Hematopoietic multipotent progenitor cell treated with erythropoietin and hydrocortisone succinate and interleukin-3 and kit ligand, for 8 days (in vitro differentiated cells): ENCODE results near the gene PURB.
A peak's percentile ranks its signal among the peaks of the same experiment; 100 is the strongest.
"Not testable (repeated sequence)": the region's sequence is repeated elsewhere in the genome, so short reads cannot be mapped to it uniquely, and the experiment has no call there.

Experiments
- DNase-seq: peaks from one replicate; pipeline ENCODE4 v3.0.0-alpha.2; 2015

The PURB gene

DNA sequence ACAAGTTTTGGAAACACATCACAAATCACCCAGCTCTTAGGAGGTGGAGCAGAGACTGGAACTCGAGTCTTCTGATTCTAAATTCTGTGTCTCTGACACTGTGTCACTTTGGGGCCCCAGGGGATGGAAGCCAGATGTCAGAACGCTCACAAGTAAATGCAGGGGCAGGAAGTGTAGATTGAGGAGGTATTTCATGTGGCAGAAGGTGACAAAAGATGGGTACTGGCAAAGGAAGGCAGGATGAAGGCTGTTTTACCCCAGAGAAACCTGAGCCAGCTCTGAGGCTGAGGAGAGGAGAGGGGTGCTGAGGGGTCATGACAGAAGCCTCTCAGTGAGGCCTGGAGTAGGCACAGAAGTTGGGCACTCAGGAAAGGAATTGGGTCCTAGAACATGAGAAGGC, 6.0 kb upstream of the PURB start:
- DNase-seq = no peak

DNA sequence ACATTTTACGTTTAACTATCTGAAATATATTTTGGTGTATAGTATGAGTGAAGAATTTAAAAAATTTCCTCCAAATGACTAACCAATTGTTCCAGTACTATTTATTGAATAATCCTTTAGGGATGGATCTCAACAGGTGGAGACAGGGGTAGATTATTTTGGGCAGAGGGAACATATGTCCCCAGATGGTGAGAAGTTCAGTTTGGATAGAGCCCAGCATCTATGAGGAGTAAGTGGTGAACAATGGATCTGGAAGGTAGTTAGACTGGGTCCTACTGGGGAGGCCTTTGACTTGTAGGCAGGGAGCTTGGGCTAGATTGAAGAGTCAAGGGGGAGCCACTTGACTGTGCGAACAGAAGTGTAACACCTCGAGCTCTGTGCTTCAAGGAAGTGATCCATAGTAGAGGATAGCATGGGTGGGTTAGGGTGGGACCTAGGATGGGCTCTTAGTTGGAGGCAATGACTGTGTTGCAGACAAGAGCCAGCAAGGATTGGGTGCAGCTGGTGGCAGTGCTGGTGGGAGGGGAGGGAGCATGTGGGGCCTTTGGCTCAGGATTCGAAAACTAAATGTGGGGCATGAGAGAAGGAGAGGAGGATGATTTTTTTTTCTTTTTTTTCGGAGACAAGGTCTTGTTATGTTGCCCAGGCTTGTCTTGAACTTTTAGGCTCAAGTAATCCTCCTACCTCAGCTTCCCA, 3.9 kb upstream of the PURB start:
- DNase-seq = no peak

DNA sequence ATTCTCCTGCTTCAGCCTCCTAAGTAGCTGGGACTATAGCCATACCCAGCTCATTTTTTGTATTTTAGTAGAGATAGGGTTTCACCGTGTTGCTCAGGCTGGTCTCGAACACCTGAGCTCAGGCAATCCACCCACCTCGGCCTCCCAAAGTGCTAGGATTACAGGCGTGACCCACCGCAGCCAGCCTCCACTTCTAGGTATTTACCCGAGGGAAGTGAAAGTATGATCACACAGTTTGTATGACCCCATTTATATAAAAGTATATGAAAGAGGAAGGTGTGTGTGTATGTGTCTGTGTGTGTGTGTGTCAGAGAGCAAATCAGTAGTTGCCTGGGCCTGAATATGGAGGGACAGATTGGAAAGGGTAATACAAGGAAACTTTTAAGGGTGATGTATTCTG, 2.0 kb upstream of the PURB start:
- DNase-seq = no peak

DNA sequence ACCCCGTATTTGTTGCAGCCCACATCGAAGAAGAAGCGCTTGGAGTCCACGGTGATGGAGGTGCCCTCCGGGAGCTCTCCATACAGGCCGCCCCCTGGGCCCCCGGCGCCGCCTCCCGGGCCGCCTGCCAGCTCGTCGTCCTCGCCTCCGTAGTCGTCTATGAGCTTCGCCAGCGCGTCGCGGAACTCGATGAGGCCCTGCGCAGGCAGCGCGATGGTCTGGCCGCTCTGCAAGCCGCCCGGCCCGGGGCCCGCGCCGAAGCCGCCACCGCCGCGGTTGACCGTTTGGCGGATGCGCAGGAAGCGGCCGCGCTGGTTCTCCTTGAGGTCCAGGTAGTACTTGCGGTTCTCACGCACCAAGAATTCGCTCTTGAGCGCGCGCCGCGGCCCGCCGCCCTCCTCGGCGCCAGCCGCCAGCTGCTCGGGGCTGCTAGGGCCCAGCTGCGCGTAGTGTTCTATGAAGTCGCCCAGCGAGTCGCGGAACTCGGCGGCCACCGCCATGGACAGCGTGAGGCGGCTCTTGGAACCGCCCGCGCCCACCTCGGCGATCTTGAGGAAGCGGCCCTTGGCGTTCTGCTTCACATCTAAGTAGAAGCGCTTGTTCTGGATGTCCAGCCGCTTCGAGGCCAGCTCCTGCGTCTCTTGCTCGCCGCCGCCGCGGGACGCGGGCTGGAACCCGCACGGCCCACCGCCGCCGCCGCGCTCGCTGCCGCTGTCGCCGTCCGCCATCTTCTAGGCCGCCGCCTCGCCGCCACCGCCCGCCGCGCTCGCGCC, 523 bp downstream of the PURB start:
- peak; percentile 72 for DNase-seq

DNA sequence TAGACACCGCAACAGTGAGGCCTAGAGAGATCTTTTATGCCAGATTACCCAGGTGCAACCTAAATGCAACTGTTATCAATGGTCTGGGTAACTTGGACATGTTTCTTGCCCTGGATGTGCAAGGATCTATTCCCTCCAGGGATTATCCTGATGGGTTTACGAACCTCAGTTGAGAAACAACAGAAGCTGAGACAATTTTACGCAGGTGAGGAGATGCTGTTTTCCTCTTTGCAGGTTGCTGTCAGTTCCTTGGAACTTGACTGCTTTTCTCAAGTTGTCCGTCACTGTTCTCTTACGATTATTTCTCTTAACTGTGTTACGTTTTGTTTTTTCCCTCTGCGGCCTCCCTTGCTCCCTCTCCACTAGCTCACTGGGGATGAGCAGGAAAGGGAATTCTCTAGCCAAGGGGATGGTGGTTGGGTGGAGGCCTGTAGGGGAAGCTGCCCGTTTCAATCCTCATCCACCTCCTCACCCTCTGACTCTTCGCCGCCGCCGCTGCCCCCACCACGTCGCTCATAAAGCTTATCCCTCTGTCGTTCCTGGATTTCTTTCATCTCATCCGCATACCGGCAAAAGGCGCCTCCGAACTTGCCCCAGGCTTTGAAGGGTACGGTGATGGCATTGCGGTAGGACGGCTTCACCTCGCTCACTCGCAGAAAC, 1.2 kb downstream of the PURB start:
- no peak for DNase-seq

DNA sequence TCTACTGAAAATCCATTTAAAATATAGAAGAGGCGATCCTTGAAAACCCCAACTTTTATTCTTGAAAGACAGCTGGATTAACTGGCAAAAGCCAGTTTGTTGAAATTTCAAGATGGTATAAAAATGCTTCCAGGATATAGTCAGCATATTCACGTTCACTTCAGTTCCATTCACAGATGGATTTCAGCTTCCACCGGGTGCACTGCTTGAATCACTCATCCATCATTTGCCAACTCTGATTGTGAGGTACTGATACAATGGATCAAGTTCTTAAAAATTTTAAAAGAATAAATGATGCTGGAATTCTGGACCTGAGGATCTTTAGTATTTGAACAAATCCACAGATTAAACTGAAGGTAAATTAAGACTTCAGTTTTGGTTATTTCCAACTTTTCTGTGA, 2.4 kb downstream of the PURB start:
- DNase-seq = no peak

DNA sequence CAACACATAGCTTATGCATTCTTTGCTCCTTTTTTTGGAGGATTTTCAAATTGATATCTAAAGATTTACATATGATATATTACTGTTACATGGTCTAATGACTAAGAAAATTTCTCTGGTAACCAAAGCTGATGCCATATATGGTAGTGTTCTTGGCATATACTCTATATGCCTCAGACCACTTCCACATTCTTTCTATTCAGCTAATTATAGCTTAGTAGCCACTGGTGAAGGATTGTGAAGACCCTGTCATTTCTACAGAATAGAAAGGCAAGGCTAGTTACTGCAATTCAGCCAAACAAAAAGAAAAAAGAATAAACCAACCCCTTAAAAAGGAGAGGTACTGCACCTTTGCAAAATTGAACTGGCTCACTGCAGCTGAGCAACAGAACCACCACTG, 3.7 kb downstream of the PURB start:
- peak; percentile 19 for DNase-seq

DNA sequence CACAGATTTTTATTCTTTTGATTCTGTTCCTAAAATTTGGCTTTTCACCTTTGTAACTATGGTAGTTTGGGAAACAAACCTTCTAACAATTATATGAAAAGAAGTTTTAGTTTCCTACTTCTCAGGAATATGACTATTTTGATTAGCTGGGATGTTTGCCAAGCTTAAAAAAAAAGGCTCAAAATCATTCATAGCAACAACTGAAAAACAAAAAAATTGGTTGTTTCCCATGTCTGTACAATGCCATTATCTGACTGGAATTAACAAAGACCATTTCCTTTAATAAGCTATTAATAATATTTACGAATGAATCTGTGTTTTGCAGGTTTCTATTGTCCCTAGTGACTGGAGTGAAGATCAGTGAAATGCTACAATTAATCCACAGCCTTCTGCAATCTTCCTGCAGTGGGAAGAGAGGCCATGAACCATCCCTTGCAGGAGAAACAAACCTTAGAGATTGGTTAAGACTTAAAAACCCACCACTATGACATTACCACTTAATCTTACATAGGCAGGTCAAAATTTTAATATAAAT, 4.2 kb downstream of the PURB start:
- DNase-seq = no peak

DNA sequence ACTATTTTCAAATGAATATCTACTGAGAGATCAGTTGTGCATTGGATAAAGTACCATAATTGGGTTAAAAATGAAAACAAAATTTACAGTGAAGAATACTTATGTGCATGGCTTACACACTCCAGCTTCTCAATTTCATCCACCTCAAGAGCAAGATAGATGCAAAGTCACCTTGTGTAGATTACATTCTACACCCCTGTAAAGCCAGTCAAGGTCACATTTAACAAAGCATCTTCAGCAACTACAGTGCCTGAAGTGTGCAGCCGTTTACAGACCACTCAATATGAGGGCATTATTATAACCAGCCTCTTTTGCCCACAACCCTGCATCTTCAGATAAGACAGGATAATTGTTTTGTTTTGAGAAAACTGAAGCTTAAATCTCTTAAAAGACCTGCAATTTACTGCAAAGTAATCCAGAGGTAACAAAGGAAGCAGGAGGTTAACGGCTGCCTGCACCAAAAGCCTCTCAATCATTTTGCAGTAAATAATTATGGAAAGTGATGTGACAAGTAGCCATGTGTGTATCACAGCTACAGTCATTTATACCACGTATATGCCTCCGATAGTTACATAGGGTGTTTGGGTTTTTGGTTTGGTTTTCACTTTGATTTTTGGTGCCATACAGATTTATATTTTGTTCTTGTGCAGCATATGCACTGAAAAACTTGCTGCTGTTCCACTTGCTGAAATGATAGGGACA, 4.9 kb downstream of the PURB start:
- no peak for DNase-seq

DNA sequence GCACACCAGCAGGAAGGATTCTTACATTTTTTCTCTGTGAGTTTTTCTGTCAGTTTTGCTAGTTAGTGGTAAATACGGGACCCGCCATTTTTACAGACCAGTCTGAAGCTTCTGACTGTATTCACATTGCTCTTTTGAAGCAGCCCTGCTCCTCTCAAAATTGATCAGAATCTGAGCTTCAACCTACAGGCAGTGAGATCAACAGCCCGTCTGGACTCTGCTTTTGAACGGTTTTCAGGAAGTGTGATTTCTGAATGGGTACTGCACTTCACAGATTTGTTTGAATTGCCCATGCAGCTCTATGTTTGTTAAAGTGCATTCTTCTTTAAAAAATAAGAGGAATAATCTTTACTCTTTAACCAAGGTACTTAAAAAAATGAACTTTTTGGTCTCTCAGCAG, 8.9 kb downstream of the PURB start:
- no peak for DNase-seq

DNA sequence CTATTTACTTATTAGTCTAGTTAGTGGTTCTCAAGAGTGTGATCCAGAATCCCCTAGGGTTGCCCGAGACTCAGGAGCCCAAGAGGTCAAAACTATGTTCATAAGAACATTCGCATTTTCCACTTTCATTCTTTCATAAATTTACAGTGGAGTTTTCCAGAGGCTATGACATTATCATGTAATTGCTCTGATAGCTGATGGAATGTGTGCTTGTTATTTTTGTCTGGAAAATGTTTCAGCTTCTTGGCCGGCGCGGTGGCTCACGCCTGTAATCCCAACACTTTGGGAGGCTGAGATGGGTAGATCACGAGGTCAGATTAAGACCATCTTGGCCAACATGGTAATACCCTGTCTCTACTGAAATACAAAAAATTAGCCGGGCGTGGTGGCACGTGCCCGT, 10.1 kb downstream of the PURB start:
- DNase-seq = no peak

DNA sequence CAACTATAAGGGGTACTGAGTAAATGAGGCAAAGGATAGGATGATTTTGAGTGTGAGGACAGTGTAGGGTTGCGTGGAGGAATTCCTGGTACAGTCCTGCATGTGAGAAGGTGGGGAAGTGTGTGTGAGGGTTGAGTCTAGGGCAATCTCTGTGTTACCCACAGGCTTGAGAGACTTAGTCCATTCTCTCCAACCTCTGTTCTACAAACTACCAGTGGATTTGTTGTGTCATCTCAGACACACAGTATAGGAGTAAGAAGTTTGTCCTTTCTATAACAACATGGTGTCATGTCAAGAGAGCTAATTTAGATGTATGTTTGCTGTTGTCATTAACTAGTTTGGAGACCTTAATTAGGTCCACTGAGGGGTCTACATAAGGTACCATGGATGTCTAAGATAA, 12.5 kb downstream of the PURB start:
- DNase-seq = no peak

DNA sequence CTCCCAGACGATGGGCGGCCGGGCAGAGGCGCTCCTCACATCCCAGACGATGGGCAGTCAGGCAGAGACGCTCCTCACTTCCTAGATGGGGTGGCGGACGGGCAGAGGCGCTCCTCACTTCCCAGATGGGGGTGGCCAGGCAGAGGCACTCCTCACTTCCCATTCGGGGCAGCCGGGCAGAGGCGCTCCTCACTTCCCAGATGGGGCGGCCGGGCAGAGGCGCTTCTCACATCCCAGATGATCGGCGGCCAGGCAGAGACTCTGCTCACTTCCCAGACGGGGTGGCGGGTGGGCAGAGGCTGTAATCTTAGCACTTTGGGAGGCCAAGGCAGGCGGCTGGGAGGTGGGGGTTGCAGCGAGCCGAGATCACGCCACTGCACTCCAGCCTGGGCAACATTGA, 13.4 kb downstream of the PURB start:
- not testable (repeated sequence) for DNase-seq

DNA sequence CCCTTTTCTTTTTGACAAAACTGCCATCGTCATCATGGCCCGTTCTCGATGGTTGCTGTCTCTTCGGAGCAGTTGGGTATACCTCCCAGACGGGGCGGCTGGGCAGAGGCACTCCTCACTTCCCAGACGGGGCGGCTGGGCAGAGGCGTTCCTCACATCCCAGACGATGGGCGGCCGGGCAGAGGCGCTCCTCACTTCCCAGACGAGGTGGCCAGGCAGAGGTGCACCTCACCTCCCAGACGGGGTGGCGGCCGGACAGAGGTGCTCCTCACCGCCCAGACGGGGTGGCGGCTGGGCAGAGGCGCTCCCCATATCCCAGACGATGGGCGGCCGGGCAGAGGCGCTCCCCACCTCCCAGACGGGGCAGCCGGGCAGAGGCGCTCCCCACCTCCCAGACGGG, 14.6 kb downstream of the PURB start:
- not testable (repeated sequence) for DNase-seq

DNA sequence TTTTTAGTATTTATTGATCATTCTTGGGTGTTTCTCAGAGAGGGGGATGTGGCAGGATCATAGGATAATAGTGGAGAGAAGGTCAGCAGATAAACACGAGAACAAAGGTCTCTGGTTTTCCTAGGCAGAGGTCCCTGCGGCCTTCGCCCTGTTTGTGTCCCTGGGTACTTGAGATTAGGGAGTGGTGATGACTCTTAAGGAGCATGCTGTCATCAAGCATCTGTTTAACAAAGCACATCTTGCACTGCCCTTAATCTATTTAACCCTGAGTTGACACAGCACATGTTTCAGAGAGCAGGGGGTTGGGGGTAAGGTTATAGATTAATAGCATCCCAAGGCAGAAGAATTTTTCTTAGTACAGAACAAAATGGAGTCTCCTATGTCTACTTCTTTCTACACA, 15.0 kb downstream of the PURB start:
- DNase-seq = not testable (repeated sequence)

DNA sequence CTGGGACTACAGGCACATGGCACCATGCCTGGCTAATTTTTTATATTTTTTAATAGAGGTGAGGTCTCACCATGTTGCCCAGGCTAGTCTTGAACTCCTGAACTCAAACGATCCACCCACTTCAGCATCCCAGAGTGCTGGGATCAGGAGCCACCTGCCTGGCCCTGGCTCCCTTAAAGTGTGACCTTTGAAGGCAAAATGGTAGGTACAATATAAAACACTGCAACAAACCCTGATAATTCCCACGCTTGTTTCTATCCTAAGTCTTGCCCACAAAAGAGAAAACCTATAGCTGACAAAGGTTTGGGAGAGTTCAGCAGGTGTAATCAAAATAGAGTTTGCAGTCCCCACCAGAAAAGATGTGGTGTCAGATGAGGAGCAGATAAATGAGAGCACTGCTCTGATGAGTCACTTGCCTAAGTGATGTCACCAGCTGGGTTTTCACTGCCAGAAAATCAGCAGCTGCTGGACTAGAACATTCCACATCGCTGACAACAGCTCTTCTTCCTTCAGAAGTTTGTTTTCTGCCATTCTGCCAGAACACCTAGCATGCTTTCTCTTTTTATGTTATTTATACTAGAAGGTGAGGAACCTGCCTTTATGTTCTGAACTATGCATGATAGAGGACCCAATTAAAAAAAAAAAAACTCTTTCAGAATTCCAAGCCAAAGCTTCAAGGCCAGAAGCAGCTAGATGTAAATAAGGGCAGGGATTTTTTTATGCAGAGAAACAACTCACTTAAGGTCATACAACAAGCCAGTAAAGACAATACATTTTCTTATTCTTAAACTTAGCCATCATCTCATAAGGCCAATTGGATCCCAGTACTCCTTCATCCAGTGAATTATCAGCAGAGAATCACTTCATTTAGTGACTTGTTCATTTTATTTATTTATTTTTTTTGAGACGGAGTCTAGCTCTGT, 18.0 kb downstream of the PURB start:
- DNase-seq = peak; percentile 23

DNA sequence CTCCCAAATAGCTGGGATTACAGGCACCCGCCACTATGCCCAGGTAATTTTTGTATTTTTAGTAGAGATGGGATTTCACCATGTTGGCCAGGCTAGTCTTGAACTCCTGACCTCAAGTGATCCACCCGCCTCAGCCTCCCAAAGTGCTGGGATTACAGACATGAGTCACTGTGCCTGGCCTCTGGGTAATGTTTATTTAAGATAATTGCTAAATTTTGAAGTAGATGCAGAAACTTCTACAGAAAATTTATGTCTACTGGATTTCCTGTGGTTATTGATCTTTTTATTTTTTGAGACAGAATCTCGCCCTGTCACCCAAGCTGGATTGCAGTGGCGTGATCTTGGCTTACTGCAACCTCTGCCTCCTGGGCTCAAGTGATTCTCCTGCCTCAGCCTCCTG, 23.4 kb downstream of the PURB start:
- DNase-seq = not testable (repeated sequence)

DNA sequence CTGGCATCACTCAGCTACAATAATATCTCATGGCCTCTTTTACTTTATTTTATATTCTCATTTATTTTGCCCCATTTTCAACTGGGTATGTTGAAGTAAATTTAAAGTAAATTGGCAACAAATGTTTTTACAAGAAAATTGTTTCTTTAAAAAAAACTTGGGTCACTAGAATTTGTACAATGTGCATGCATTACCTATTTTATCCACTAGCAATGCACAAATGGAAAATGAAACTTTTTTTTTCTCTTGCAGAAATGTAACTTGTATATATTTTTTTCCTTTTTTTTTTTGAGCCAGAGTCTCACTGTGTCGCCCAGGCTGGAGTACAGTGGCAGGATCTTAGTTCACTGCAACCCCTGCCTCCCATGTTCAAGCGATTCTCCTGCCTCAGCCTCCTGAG, 27.2 kb downstream of the PURB start:
- peak; percentile 25 for DNase-seq

DNA sequence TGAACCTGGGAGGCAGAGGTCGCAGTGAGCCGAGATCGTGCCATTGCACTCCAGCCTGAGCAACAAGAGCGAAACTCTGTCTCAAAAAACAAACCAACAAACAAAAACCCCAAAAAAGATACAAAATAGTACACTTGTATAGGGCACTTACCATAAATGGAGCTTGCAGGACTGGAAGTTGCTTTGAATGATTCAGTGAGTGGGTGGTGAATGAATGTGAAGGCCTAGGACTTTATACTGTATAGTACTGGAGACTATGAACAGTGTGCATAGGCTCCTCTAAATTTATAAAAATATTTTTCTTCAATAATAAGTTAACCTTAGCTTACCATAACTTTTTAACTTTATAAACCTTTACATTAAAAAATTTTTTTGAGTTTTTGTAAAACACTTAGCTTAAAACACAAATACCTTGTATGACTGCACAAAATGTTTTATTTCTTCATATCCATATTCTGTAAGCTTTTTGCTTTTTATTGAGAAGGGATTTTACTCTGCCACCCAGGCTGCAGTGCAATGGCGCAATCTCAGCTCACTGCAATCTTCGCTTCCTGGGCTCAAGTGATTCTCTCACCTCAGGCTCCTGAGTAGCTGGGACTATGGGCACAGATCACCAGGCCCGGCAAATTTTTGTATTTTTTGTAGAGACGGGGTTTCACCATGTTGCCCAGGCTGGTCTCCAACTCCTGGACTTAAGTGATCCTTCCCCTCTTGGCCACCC, 30.5 kb downstream of the PURB start:
- DNase-seq = no peak

DNA sequence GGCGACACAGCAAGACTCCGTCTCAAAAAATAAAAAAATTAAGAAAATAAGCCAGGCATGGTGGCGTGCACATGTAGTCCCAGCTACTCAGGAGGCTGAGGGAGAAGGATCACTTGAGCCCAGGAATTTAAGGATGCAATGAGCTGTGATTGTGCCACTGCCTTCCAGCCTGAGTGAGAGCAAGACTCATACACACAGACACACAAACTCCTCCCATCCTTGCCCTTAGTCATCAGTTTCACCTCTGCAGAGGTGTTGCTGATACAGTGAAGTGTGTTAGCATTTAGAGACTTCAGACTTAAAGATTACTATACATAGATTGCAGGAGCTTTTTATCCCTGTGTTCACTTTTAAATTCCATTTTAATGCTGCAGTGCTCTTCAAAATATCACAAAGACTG, 31.9 kb downstream of the PURB start:
- no peak for DNase-seq

DNA sequence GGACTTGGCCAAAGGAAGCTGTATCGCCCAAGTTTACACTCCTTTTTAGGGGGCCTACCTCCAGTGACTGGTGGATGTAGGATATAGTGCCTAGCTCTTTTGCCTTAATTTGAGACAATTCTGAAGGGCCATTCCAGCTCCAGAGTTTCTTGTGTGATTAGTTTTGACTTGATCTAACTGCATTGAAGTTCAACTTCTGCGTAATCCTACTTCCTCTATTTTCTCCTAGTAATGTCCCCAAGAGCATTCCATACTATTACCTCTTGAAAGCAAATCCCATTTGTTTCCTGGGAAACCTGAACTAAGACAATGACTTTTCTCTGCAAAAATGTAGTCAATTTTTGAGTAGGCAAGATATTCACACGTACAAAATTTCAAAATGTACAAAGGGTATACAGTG, 32.7 kb downstream of the PURB start:
- no peak for DNase-seq
